HEK293T (cell line): ENCODE measurements around the gene EFHC1.

ENCODE experiments used
- CTCF ChIA-PET: fragments of 350-600 bp; formaldehyde crosslinking; extraction: SDS; loops from one replicate; lab custom pipeline; 2021; ENCODE audit warnings: antibody characterized with exemption, inconsistent platforms; lab: Yijun Ruan, JAX
- POLR2A ChIA-PET: fragments of 350-600 bp; formaldehyde crosslinking; extraction: SDS; loops from one replicate; lab custom pipeline; 2020; ENCODE audit warnings: antibody characterized with exemption, inconsistent platforms; lab: Yijun Ruan, JAX
- DNase-seq: peaks from one replicate; pipeline ENCODE4 v3.0.0; 2012; ENCODE audit warnings: mixed read lengths; ENCODE audit errors: extremely low spot score
- ARNT ChIP-seq: fragments of 450-650 bp; IDR thresholded peaks from 2 replicates; pipeline ENCODE4 v1.6.1; 2017; ENCODE audit warnings: mild to moderate bottlenecking
- BHLHE40 ChIP-seq: fragments of 450-650 bp; IDR thresholded peaks from 2 replicates; pipeline ENCODE4 v1.6.1; 2016; ENCODE audit warnings: mild to moderate bottlenecking, moderate library complexity, borderline replicate concordance
- CTBP1 ChIP-seq: fragments of 450-650 bp; IDR thresholded peaks from 2 replicates; pipeline ENCODE4 v1.6.1; 2016; ENCODE audit warnings: borderline replicate concordance
- ELF4 ChIP-seq: fragments of 450-650 bp; IDR thresholded peaks from 2 replicates; pipeline ENCODE4 v1.6.1; 2017; ENCODE audit warnings: antibody characterized with exemption
- FOXA1 ChIP-seq: fragments of 450-650 bp; IDR thresholded peaks from 2 replicates; pipeline ENCODE4 v1.6.1; 2016; ENCODE audit warnings: mild to moderate bottlenecking
- FOXK2 ChIP-seq: fragments of 450-650 bp; IDR thresholded peaks from 2 replicates; pipeline ENCODE4 v1.6.1; 2016; ENCODE audit warnings: mild to moderate bottlenecking
- FOXM1 ChIP-seq: fragments of 450-650 bp; IDR thresholded peaks from 2 replicates; pipeline ENCODE4 v1.6.1; 2017; ENCODE audit warnings: mild to moderate bottlenecking, borderline replicate concordance
- HDGF ChIP-seq: fragments of 450-650 bp; IDR thresholded peaks from 2 replicates; pipeline ENCODE4 v1.6.1; 2017; ENCODE audit warnings: antibody characterized with exemption, borderline replicate concordance
- L3MBTL2 ChIP-seq: fragments of 450-650 bp; conservative IDR thresholded peaks from 2 replicates; pipeline ENCODE4 v1.6.1; 2016; ENCODE audit warnings: mild to moderate bottlenecking
- LEF1 ChIP-seq: fragments of 450-650 bp; IDR thresholded peaks from 2 replicates; pipeline ENCODE4 v1.6.1; 2017; ENCODE audit warnings: mild to moderate bottlenecking, borderline replicate concordance
- NFRKB ChIP-seq: fragments of 450-650 bp; IDR thresholded peaks from 2 replicates; pipeline ENCODE4 v1.6.1; 2016; ENCODE audit warnings: mild to moderate bottlenecking, moderate library complexity
- PKNOX1 ChIP-seq: fragments of 450-650 bp; IDR thresholded peaks from 2 replicates; pipeline ENCODE4 v1.6.1; 2016
- SP1 ChIP-seq: fragments of 450-650 bp; IDR thresholded peaks from 2 replicates; pipeline ENCODE4 v1.6.1; 2017
- SUZ12 ChIP-seq: fragments of 450-650 bp; IDR thresholded peaks from 2 replicates; pipeline ENCODE4 v1.6.1; 2016; ENCODE audit warnings: mild to moderate bottlenecking
- TARDBP ChIP-seq: fragments of 450-650 bp; IDR thresholded peaks from 2 replicates; pipeline ENCODE4 v1.6.1; 2016
- ZNF384 ChIP-seq: fragments of 450-650 bp; IDR thresholded peaks from 2 replicates; pipeline ENCODE4 v1.6.1; 2016

Gene EFHC1

DNA sequence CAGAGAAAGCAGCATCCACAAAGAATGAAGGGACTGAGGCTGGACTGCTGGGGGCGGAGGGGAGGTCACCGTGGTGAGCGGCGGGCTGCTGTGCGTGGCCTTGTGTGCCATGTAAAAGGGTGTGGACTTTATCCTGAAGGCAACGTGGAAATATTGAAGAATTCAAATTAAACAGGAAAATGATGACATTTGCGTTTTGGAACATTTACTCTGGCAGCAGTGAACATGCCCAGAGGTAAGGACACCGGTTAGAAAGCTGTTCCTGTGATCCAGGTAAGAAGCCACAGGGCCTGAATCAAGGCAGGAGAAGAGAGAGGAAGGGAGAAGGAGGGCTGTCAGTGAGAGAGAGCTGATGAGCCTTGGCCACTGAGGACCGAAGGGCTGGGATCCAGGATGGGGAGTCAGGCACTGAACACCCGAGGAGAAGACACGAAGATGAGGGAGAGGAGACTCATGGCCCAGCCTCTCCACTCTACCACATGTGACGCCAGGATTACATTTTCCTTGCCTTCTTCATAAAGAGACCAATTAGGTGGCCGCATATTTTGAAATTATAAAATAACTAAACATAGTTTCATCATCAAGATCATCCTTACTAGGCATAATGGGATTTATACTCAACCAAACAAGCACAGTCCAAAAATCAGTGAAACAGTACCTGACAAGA lies 98.3 kb downstream of the EFHC1 start:
- TF ChIP-seq TARDBP (no peak), BHLHE40 (no peak), FOXA1 (no peak), SUZ12 (no peak), L3MBTL2 (no peak), SP1 (no peak), FOXK2 (no peak), ZNF384 (no peak), LEF1 (no peak), FOXM1 (no peak), ELF4 (no peak), HDGF (no peak), PKNOX1 (no peak), ARNT (no peak), CTBP1 (no peak)
- no peak for DNase-seq
- POLR2A ChIA-PET = no interaction called here
- CTCF ChIA-PET = interaction anchor here (0.6 kb wide), 1 partner anchor 541 kb away, joined by 4 read pairs; no protein-coding TSS in a partner anchor

GRCh38 chr6:52519618-52520017 lies 99.5 kb downstream of the EFHC1 start:
- CTCF ChIA-PET = no interaction called here
- no peak for TF ChIP-seq ARNT
- TF ChIP-seq PKNOX1 = no peak
- no peak for TF ChIP-seq HDGF
- TF ChIP-seq FOXA1 = no peak
- TF ChIP-seq TARDBP = no peak
- TF ChIP-seq FOXM1 = no peak
- TF ChIP-seq NFRKB = no peak
- no peak for TF ChIP-seq ZNF384
- no peak for DNase-seq
- POLR2A ChIA-PET = no interaction called here

GRCh38 chr6:52522151-52522626 lies 102.0 kb downstream of the EFHC1 start:
- DNase-seq = no peak
- TF ChIP-seq BHLHE40 (no peak), ZNF384 (no peak), L3MBTL2 (no peak), SUZ12 (no peak), LEF1 (no peak), FOXM1 (no peak), SP1 (no peak), TARDBP (no peak), NFRKB (no peak), PKNOX1 (no peak), FOXK2 (no peak)
- ChIA-PET POLR2A (no interaction called here), CTCF (no interaction called here)

- POLR2A ChIA-PET = interaction anchor here (1.0 kb wide), 1 partner anchor 103 kb away, joined by 3 read pairs; no protein-coding TSS in a partner anchor
Observed at GRCh38 chr6:52522655-52523054, 102.5 kb downstream of the EFHC1 start.

DNA sequence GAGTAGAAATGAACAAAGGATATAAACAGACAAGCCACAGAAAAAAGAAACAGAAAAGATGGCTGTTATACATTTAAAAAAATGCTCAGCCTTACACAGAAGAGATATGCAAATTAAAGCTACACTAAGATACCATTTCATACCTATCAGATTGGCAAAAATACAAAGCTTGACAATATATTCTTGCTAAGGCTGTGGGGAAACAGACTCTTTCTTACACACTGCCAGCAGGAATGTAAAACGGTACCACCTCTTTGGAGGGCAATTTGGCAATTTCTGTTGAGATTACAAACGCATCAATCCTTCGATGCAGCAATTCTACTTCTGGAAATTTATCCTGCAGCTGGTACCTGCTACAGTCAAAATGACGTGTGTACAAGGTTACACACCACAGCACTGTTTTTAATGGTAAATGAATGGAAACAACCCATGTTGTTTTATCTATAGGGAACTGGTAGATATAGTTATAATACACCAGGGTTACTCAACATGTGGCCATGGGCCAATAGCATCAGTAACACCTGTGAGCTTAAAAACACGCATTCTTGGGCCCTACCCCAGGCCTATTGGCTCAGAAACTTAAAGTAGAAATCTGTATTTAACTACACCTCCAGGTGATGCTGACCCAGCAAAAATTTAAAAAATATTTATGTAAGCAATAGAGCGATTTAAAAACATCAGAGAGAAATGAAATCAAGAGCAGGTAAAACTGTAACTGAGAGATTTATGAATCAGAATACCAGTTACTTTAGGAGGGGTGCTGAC lies 103.4 kb downstream of the EFHC1 start:
- TF ChIP-seq FOXM1 (no peak), FOXK2 (no peak), ARNT (no peak), LEF1 (no peak), ZNF384 (no peak), SUZ12 (no peak), CTBP1 (no peak), PKNOX1 (no peak), SP1 (no peak), FOXA1 (no peak), BHLHE40 (no peak), NFRKB (no peak), HDGF (no peak), L3MBTL2 (no peak), ELF4 (no peak), TARDBP (no peak)
- POLR2A ChIA-PET = interaction anchor here (0.8 to 1.0 kb wide), 2 partner anchors 53 to 104 kb away, joined by 3 to 4 read pairs; partner anchors contain the start of gene TRAM2
- DNase-seq = no peak
- CTCF ChIA-PET = no interaction called here

More at GRCh38 chr6:52522655-52523054, 102.5 kb downstream of the EFHC1 start:
- DNase-seq = no peak
- no peak for TF ChIP-seq NFRKB
- no peak for TF ChIP-seq ARNT
- no peak for TF ChIP-seq CTBP1
- no peak for TF ChIP-seq PKNOX1
- no peak for TF ChIP-seq FOXA1
- TF ChIP-seq FOXK2 = no peak
- no peak for TF ChIP-seq FOXM1
- no peak for TF ChIP-seq TARDBP
- TF ChIP-seq ZNF384 = no peak
- CTCF ChIA-PET = no interaction called here
